GM13977 (cell line): Measurements from ENCODE around the gene GYPC.
A peak's percentile ranks its signal among the peaks of the same experiment; 100 is the strongest.

Source experiments
- DNase-seq: peaks from one replicate; pipeline ENCODE4 v3.0.0; 2012; ENCODE audit warnings: low spot score
- CTCF ChIP-seq: IDR thresholded peaks from 2 replicates; pipeline ENCODE4 v1.5.1; 2012; ENCODE audit warnings: mild to moderate bottlenecking, control low read depth; ENCODE audit not compliant: insufficient read depth; ENCODE audit errors: extremely low read depth, missing control alignments
- in situ Hi-C: fragments of 300-500 bp; cut with MboI; formaldehyde crosslinking; loops from one replicate; pipeline ENCODE4 v1.12.0; 2022; ENCODE audit warnings: low sequenced_read_pairs, low pct_unique_long_range_greater_than_20kb, mixed read lengths, inconsistent platforms; ENCODE audit not compliant: unreplicated experiment

The GYPC gene

GRCh38 chr2:126649101-126649500, 6.9 kb upstream of the GYPC start:
- no peak for TF ChIP-seq CTCF
- in situ Hi-C loops, result no loop called here
- no peak for DNase-seq

- in situ Hi-C loops, result no loop called here
- TF ChIP-seq CTCF, result no peak
- DNase-seq, result no peak
Measured at GRCh38 chr2:126650994-126651393, 5.0 kb upstream of the GYPC start.

- no peak for TF ChIP-seq CTCF
- peak; percentile 1 for DNase-seq
- in situ Hi-C loops, result no loop called here
Measured at GRCh38 chr2:126652323-126652891, 3.6 kb upstream of the GYPC start.

GRCh38 chr2:126653109-126653508, 2.8 kb upstream of the GYPC start:
- peak; percentile 4 for DNase-seq
- in situ Hi-C loops, result no loop called here
- no peak for TF ChIP-seq CTCF

- DNase-seq, result no peak
- TF ChIP-seq CTCF, result no peak
- in situ Hi-C loops, result no loop called here
Measured at GRCh38 chr2:126653761-126654160, 2.2 kb upstream of the GYPC start.

- in situ Hi-C loops, result no loop called here
- no peak for TF ChIP-seq CTCF
- no peak for DNase-seq
Measured at GRCh38 chr2:126655051-126655450, 907 bp upstream of the GYPC start.
